HG03025 (cell line): ENCODE data around the gene SHISA3.
"Not testable (repeated sequence)": the region's sequence is repeated elsewhere in the genome, so short reads cannot be mapped to it uniquely, and the experiment has no call there.

Experiments
- ATAC-seq: cut with Tn5 transposase; IDR thresholded peaks from one replicate; pipeline ENCODE4 v1.9.1; 2021; ENCODE audit warnings: mild to moderate bottlenecking, moderate library complexity; ENCODE audit not compliant: unreplicated experiment, low FRiP score

Gene SHISA3

DNA sequence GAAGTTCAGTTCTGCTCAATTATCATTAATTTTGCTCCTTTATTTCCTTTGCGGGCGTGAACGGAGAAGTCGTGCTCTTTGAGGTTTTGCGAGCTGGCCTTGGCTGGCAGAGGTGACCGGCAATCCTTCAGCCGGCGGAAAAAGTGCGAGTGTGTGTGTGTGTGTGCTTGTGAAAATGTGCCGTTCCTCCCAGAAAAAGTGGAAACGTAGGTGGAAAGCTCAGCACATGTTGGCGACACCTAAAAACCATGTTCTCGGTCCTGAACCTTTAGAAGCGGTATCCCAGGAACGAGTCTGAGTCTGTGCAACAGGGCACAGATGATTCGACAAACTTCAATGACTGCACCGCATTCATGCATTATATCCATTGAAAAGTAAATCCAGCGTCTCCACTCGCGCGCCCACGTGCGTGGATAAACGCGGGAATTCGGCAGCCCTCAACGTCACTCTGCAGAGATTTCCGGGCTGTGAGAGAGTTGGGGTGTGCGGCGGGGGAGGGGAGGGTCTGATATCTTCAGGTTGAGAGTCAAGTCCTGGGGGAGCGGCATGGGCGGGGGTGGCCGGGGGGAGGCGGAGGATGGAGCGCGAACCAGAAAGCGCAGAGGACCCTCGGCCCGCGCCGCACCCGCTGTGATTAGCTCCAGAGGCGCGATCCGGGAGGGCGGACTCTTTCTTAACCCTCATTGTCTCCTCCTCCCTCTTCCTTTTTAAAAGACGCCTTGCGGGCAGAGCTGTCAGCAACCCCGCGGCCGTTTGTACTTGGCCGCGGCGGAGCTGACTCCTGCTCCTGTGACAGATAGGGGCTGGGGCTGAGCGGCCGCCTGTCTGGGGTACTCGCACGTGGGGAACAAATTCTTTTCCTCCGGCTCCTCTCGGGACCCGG is at the start of gene SHISA3:
Gene SHISA3 (plus strand): TSS at position 737 of the 883 bp plus-strand sequence. CDS start 569 bp downstream, outside the sequence.
- ATAC-seq, result peak; percentile 55

- no peak for ATAC-seq
Observed at GRCh38 chr4:42348247-42348646, 49.0 kb upstream of the SHISA3 start.

DNA sequence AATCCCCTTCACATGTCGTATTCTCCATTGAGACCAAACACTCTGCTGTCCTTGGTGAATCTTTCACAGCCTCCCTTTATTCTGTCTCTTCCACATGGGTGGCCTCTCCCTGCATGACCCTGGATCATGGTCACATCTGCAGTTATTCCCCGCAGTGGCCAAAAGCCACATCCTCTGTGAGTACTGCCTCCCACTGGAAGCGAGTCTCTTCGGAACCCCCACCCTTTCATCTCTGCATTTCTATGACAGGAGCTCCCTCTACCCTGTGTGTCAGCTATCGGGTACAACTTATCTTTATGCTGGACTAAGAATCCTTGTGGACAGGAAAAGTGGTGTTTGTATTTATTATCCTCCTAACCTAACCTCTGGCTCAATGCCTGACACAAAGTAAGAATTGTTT is 48.6 kb upstream of the SHISA3 start:
- ATAC-seq, result no peak

DNA sequence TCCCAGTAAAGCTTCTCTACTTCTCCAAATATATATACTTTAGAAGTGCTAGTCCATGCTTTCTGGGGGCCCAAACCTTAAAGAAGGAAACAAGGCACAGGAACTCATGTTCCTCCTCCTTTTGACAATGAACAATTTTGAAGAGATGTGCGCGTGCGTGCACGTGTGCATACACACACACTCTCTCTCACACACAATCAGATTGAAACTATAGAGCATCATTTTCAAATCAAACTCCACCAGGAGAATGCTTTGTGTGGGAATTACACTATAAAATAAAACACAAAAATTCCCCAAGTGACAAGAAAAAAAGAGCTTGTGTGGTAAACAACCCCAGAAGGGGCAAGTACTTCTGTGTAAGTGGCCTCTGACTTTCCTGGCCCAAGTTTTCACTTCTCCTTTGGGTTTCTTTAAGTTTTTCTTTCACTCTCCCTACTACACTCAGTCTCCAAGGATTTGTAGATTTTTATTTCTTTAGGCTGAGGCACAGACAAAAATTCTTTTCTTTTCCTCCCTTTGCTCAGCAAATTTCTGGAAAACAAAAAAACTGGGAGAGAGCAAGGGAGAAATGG is 46.6 kb upstream of the SHISA3 start:
- no peak for ATAC-seq

DNA sequence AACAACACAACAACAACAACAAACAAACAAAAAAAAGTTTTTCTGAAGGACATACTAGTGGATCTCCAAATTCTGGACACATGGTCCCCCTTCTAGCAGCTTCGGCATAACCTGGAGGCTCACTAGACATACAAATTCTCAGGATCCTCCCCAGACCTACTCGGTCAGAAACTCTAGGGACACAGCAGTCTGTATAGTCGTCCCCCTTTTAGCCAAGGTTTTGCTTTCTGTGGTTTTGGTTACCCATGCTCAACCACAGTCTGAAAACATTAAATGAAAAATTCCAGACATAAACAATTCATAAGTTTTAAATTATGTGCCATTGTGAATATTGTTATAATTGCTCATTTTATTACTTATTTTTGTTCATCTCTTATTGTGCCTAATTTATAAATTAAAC is 45.2 kb upstream of the SHISA3 start:
- ATAC-seq, result no peak

DNA sequence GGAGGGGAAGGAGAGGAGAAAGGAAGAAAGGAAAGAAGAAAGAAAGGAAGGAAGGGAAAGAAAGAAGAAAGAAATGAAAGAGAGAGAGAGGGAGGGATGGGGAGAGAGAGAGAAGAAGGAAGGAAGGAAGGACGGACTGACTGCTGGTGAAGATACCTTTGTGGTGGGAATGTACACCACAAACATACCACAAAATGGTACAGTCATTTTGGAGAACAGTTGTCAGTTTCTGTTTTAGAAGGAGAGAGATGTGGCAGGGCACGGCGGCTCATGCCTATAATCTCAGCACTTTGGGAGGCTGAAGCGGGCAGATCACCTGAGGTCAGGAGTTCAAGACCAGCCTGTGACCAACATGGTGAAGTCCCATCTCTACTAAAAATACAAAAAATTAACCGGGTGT is 40.0 kb upstream of the SHISA3 start:
- ATAC-seq, result no peak

- no peak for ATAC-seq
Observed at GRCh38 chr4:42359711-42360110, 37.6 kb upstream of the SHISA3 start.

- no peak for ATAC-seq
Observed at GRCh38 chr4:42360256-42360669, 37.0 kb upstream of the SHISA3 start.

GRCh38 chr4:42361456-42361855 is 35.8 kb upstream of the SHISA3 start:
- ATAC-seq, result no peak

DNA sequence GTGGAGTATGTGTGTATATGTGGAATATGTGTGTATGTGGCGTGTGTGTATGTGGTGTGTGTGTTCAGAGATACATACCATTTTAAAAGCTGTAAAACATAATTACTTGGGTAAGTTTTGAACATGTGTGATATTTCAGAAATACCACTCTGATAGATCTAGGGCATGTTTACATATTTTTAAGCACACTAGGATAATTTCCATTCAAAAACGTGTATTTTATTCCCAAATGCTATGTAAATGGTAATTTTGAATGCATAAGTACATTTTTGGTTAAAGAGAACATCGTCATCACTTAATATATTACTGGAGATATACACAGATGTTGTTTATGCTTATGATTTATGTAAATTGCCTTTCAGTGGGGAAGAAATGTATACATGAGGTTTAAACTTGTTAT is 34.7 kb upstream of the SHISA3 start:
- ATAC-seq, result no peak

- no peak for ATAC-seq
Observed at GRCh38 chr4:42363614-42364013, 33.7 kb upstream of the SHISA3 start.

DNA sequence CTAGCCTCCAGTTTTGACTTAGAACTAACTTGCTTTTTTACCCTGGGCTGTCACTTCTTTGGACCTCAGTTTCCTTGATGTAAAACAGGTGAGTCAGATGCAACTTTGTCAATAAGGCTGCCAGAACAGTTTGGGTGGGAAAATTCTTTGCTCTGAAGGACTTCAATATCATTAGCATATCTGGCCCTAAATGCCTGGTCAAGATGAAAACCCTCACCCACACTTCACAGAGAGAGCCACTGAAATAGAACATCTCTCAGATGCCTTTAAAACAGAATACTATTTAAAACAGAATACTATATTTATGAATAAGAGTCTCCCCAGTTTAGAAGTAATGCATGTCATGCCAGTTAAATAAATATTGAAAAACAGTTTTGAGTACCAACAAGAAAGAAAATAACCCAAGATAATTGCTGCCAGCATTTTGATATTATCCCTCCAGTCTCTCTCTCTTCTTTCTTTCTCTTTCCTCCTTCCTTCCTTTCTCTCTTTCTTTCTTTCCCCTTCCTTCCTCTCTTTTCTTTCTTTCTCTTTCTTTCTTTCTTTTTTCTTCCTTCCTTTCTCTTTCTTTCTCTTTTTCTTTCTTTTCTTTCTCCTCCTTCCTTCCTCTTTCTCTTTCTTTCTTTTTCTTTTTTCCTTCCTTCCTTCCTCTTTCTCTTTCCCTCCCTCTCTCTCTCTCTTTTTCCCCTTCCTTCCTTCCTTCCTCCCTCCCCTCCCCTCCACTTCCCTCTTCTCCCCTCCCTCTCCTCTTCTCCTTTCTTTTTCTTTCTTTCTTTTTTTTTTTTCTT is 32.8 kb upstream of the SHISA3 start:
- no peak for ATAC-seq

DNA sequence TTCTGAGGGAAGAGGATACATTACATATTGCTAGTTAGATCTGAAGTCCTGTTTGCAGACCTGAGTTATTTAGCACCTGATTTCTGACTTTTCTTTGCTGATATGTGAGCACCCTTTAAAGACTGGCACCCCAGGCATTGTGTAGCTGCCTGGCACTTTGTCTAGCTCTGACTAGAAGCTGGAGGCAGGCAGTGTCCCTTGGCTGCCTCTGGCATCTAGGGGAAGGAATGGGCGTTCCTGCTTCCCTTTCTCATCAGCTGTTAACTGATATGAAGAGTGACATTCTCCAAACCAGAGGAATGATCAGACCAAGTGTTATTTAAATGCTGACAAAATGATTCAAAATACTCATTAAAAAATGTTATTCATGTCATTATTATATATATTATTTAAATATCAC is 30.3 kb upstream of the SHISA3 start:
- no peak for ATAC-seq

DNA sequence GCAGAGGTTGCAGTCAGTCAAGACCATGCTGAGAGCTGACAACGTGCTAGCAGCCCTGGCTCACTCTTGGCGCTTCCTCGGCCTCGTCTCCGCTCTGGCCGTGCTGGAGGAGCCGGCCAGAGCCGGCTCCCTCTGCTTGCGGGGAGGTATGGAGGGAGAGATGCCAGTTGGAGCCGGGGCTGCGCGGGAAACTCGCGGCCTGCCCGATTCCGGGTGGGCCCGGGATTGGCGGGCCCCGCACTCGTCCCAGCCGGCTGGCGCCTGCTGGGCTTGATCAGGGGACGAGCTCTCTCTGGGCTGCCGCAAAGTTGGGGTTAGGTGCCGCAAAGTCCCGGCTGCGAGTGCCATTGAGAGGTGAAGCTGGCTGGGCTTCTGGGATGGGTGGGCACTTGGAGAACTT is 27.8 kb upstream of the SHISA3 start:
- no peak for ATAC-seq

GRCh38 chr4:42371305-42372252 is 25.7 kb upstream of the SHISA3 start:
- peak; percentile 57 for ATAC-seq

DNA sequence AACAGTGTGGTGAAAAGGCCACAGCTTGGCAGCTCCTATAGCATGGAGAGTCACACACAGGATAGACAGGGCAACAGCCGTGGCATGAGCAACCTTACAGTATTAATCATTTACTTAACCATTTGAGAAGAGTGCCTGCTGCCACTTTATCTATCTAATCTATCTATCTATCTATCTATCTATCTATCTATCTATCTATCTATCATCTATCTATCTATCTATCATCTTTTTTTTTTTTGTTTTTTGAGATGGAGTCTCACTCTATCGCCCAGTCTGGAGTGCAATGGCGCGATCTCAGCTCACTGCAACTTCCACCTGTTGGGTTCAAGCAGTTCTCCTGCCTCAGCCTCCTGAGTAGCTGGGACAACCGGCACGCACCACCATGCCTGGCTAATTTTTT is 25.0 kb upstream of the SHISA3 start:
- ATAC-seq, result not testable (repeated sequence)

- ATAC-seq, result no peak
Observed at GRCh38 chr4:42377497-42377896, 19.8 kb upstream of the SHISA3 start.

GRCh38 chr4:42381666-42382065 is 15.6 kb upstream of the SHISA3 start:
- no peak for ATAC-seq

- ATAC-seq, result no peak
Observed at GRCh38 chr4:42385516-42385915, 11.8 kb upstream of the SHISA3 start.
